ENCODE data around the gene NUB1. TPM values are rescaled to one million over a fixed set of nuclear protein-coding genes. Genes with fewer than 3 reads are reported as not detected.

The NUB1 gene
- total RNA-seq, 1 donor: 50.7 TPM

DNA sequence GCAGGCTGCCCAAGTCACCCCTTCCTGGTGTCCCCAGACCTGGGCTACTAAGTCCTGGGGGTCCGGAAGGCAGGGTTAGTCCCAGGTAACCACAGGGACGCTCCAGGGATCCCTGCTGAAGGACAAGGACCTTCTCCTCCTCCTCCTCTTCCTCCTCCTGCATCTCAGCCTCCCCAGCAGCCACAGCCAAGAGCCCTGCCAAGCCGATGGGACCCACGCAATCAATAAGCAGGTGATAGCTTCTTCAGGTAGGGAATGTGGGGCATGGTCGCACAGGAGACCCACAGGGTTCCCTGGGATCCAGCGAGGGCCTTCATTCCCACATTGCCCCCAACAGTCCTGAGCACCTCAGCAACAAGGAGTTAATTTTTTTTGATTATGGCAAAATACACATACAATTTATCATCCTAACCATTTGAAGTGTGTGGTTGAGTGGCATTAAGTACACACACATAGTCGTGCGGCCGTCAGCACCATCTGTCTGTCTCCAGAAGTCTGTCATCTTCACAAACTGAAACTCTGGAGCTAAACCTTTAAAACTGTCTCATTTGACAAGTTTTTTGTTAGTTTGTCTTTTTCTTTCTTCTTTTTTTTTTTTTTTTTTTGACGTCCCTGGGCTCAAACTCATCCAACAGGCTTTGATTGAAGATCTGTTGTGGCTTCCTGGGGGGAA is 86.2 kb downstream of the NUB1 start:
- DNase-seq (ENCODE audit: insufficient read length, low spot score, missing footprints): peak; percentile 72
- H3K27me3 ChIP-seq (ENCODE audit: insufficient read depth, low read length): no peaks in the 10 kb centered on the region
- H3K36me3 ChIP-seq (ENCODE audit: insufficient read depth, low read length): no peaks in the 10 kb centered on the region
- H4K20me1 ChIP-seq (ENCODE audit: insufficient read depth, low read length): no peaks in the 10 kb centered on the region
- H3K4me3 ChIP-seq (ENCODE audit: insufficient read depth, low read length): no peak overlapping the region
- H3K9me3 ChIP-seq (ENCODE audit: low read depth, low read length): no peaks in the 10 kb centered on the region
- TF ChIP-seq, protein P1, sequence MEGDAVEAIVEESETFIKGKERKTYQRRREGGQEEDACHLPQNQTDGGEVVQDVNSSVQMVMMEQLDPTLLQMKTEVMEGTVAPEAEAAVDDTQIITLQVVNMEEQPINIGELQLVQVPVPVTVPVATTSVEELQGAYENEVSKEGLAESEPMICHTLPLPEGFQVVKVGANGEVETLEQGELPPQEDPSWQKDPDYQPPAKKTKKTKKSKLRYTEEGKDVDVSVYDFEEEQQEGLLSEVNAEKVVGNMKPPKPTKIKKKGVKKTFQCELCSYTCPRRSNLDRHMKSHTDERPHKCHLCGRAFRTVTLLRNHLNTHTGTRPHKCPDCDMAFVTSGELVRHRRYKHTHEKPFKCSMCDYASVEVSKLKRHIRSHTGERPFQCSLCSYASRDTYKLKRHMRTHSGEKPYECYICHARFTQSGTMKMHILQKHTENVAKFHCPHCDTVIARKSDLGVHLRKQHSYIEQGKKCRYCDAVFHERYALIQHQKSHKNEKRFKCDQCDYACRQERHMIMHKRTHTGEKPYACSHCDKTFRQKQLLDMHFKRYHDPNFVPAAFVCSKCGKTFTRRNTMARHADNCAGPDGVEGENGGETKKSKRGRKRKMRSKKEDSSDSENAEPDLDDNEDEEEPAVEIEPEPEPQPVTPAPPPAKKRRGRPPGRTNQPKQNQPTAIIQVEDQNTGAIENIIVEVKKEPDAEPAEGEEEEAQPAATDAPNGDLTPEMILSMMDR (IDR thresholded peaks at IDR 0.05; ENCODE audit: extremely low read depth, low read depth, low read length): no peak
- no peak overlapping the region for H2AFZ ChIP-seq (ENCODE audit: low read length)
- peak overlapping the region; percentile 54 for H3K27ac ChIP-seq (ENCODE audit: low read depth, low read length)
- peak overlapping the region; percentile 10 for H3K4me2 ChIP-seq (ENCODE audit: insufficient read depth, low read length)
- no peaks in the 10 kb centered on the region for H3K79me2 ChIP-seq (ENCODE audit: insufficient read depth, low read length)
- H3K4me1 ChIP-seq (ENCODE audit: insufficient read depth, low read length): peaks cover 50% of the 10 kb centered on the region

Other genes with a start within 250 kb of the NUB1 start
- gene GBX1, start 174.1 kb upstream of the NUB1 start, total RNA-seq: not detected in 2 replicates
- not detected in 2 replicates for gene ASB10, start 154.6 kb upstream of the NUB1 start, total RNA-seq
- gene H2BK1, start 131.3 kb upstream of the NUB1 start, total RNA-seq: not detected in 2 replicates
- 55.1 and 65.9 TPM in 2 replicates for gene ABCF2, start 114.6 kb upstream of the NUB1 start, total RNA-seq
- gene CHPF2, start 109.3 kb upstream of the NUB1 start, total RNA-seq: 77.5 and 83.2 TPM in 2 replicates
- 37.4 and 40.2 TPM in 2 replicates for gene SMARCD3, start 93.1 kb upstream of the NUB1 start, total RNA-seq
- 8.5 and 15.6 TPM in 2 replicates for gene WDR86, start 68.2 kb downstream of the NUB1 start, total RNA-seq
- gene CRYGN, start 98.3 kb downstream of the NUB1 start, total RNA-seq: 0.59 and 0.72 TPM in 2 replicates
- gene RHEB, start 178.1 kb downstream of the NUB1 start, total RNA-seq: 63.4 and 77.8 TPM in 2 replicates